Right lobe of liver (tissue), 4 donors: ENCODE data around the gene NKAIN2.

Experiments
- POLR2A ChIP-seq: fragments of 450-650 bp; IDR thresholded peaks from one replicate; pipeline ENCODE4 v1.6.1; 2017; ENCODE audit warnings: antibody characterized with exemption, mild to moderate bottlenecking
- TF ChIP-seq, protein P1 (sequence below), 4 donors: fragments of 200-600 bp in 3 of 4; fragments of 450-650 bp in 1 of 4; IDR thresholded peaks; one replicate each; pipeline versions ENCODE4 v1.5.1 to v1.8.0; 2016 to 2022; ENCODE audit warnings: antibody characterized with exemption in 4 of 4, mild to moderate bottlenecking in 2 of 4
- donor health status: DM: no; HTN: no; CAD: no.
- donor health status: DM: no; HTN: no; CAD: no.
- donor health status: DM: no; HTN: yes; CAD: no.

- TF ChIP-seq POLR2A, result no peak
- TF ChIP-seq, protein P1, sequence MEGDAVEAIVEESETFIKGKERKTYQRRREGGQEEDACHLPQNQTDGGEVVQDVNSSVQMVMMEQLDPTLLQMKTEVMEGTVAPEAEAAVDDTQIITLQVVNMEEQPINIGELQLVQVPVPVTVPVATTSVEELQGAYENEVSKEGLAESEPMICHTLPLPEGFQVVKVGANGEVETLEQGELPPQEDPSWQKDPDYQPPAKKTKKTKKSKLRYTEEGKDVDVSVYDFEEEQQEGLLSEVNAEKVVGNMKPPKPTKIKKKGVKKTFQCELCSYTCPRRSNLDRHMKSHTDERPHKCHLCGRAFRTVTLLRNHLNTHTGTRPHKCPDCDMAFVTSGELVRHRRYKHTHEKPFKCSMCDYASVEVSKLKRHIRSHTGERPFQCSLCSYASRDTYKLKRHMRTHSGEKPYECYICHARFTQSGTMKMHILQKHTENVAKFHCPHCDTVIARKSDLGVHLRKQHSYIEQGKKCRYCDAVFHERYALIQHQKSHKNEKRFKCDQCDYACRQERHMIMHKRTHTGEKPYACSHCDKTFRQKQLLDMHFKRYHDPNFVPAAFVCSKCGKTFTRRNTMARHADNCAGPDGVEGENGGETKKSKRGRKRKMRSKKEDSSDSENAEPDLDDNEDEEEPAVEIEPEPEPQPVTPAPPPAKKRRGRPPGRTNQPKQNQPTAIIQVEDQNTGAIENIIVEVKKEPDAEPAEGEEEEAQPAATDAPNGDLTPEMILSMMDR (IDR thresholded peaks at IDR 0.05), result no peak
Observed at GRCh38 chr6:123810948-123811347, 7.3 kb downstream of the NKAIN2 start.
